Fibroblast of the conjunctiva (primary cell): ENCODE results near the gene SLC35B1.

Experiments
- DNase-seq: peaks from one replicate; pipeline ENCODE4 v3.0.0-alpha.2; 2010; ENCODE audit warnings: low read depth

The SLC35B1 gene

DNA sequence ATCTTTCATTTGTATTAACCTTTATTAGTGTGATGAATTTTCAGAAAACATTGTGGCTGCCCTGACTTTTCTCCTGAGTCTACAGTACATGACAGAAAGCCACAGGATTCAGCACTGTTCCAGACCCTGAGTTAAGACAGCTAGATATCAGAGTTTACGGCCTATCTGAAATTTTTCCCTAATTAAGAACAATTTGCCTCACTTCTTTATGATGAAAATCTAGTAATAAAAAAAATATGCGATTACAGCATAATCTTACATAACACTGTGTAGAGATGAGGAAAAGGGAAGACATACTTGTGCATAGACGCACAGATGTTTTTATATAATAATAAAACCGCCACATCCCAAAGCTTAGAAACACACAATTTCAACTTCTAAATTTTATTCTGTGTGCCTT, 37.1 kb downstream of the SLC35B1 start:
- no peak for DNase-seq

- no peak for DNase-seq
Measured at GRCh38 chr17:49670002-49670401, 37.8 kb downstream of the SLC35B1 start.

DNA sequence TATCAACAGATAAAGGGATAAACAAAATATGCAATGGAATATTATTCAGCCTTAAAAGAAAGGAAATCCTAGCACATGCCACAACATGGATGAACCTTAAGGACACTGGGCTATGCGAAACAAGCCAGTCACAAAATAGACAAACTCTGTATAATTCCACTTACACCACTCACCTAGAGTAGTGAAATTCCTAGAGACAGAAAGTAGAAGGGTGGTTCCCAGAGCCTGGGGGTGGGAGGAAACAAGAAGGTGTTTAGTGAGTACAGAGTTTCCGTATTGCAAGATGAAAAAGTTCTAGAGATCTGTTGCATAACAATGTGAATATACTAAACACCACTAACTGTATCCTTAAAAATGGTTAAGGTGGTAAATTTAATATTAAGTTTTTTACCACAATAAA, 39.9 kb downstream of the SLC35B1 start:
- DNase-seq = no peak

GRCh38 chr17:49664706-49665211, 43.0 kb downstream of the SLC35B1 start:
- DNase-seq = no peak

- DNase-seq = no peak
Measured at GRCh38 chr17:49659661-49660382, 47.9 kb downstream of the SLC35B1 start.

GRCh38 chr17:49656247-49656646, 51.5 kb downstream of the SLC35B1 start:
- DNase-seq = no peak
